ENCODE results near the gene ITPK1.

ITPK1 gene

GRCh38 chr14:93099196-93099595, 16.5 kb downstream of the ITPK1 start:
- no peak overlapping the region for H3K27ac ChIP-seq (ENCODE audit: low read length)
- no peaks in the 10 kb centered on the region for H3K9me2 ChIP-seq (replicated peaks; ENCODE audit: insufficient read depth, low read length)
- H4K20me1 ChIP-seq (ENCODE audit: insufficient read depth, low read length), result no peaks in the 10 kb centered on the region
- DNase-seq, result no peak
- no peaks in the 10 kb centered on the region for H3F3A ChIP-seq (ENCODE audit: insufficient read depth, low read length)
- H3K9me3 ChIP-seq (replicated peaks; ENCODE audit: insufficient read depth, low read length), result no peaks in the 10 kb centered on the region
- H3K27me3 ChIP-seq (replicated peaks; ENCODE audit: insufficient read depth, low read length), result no peaks in the 10 kb centered on the region
- H3K9ac ChIP-seq (ENCODE audit: low read length), result no peak overlapping the region
- peaks cover 26% of the 10 kb centered on the region for H3K79me2 ChIP-seq (ENCODE audit: low read length)
- no peak overlapping the region for H2AFZ ChIP-seq (ENCODE audit: low read length)
- H3K4me2 ChIP-seq (ENCODE audit: low read depth, low read length), result no peak overlapping the region
- TF ChIP-seq, protein P1, sequence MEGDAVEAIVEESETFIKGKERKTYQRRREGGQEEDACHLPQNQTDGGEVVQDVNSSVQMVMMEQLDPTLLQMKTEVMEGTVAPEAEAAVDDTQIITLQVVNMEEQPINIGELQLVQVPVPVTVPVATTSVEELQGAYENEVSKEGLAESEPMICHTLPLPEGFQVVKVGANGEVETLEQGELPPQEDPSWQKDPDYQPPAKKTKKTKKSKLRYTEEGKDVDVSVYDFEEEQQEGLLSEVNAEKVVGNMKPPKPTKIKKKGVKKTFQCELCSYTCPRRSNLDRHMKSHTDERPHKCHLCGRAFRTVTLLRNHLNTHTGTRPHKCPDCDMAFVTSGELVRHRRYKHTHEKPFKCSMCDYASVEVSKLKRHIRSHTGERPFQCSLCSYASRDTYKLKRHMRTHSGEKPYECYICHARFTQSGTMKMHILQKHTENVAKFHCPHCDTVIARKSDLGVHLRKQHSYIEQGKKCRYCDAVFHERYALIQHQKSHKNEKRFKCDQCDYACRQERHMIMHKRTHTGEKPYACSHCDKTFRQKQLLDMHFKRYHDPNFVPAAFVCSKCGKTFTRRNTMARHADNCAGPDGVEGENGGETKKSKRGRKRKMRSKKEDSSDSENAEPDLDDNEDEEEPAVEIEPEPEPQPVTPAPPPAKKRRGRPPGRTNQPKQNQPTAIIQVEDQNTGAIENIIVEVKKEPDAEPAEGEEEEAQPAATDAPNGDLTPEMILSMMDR (IDR thresholded peaks at IDR 0.05; ENCODE audit: low read length), result no peak
- TF ChIP-seq EZH2 (optimal IDR thresholded peaks at IDR 0.05; ENCODE audit: low read depth, low read length) (no peak), EZH2phosphoT487 (IDR thresholded peaks at IDR 0.05; ENCODE audit: low read length) (no peak)
- H3K36me3 ChIP-seq (replicated peaks; ENCODE audit: insufficient read depth, low read length), result no peaks in the 10 kb centered on the region
- peaks cover 5% of the 10 kb centered on the region; the same call in 1 of the 2 replicates for H3K4me1 ChIP-seq (ENCODE audit: low read length)
- H3K4me3 ChIP-seq (ENCODE audit: low read length), result no peak overlapping the region

GRCh38 chr14:93096691-93097322, 18.9 kb downstream of the ITPK1 start:
- Histone ChIP-seq H3K27me3 (replicated peaks; ENCODE audit: insufficient read depth, low read length) (no peaks in the 10 kb centered on the region), H3K9ac (ENCODE audit: low read length) (no peak overlapping the region), H3K4me1 (ENCODE audit: low read length) (no peaks in the 10 kb centered on the region), H3K9me2 (replicated peaks; ENCODE audit: insufficient read depth, low read length) (no peaks in the 10 kb centered on the region), H3K9me3 (replicated peaks; ENCODE audit: insufficient read depth, low read length) (no peaks in the 10 kb centered on the region), H3K27ac (ENCODE audit: low read length) (no peak overlapping the region), H2AFZ (ENCODE audit: low read length) (no peak overlapping the region), H3K4me3 (ENCODE audit: low read length) (no peak overlapping the region), H3K4me2 (ENCODE audit: low read depth, low read length) (no peak overlapping the region), H3K79me2 (ENCODE audit: low read length) (peaks cover 18% of the 10 kb centered on the region), H4K20me1 (ENCODE audit: insufficient read depth, low read length) (no peaks in the 10 kb centered on the region), H3K36me3 (replicated peaks; ENCODE audit: insufficient read depth, low read length) (no peaks in the 10 kb centered on the region), H3F3A (ENCODE audit: insufficient read depth, low read length) (no peaks in the 10 kb centered on the region)
- TF ChIP-seq EZH2phosphoT487 (IDR thresholded peaks at IDR 0.05; ENCODE audit: low read length), result no peak
- no peak for TF ChIP-seq EZH2 (optimal IDR thresholded peaks at IDR 0.05; ENCODE audit: low read depth, low read length)
- TF ChIP-seq, protein P1 (IDR thresholded peaks at IDR 0.05; ENCODE audit: low read length), result no peak
- DNase-seq, result no peak

DNA sequence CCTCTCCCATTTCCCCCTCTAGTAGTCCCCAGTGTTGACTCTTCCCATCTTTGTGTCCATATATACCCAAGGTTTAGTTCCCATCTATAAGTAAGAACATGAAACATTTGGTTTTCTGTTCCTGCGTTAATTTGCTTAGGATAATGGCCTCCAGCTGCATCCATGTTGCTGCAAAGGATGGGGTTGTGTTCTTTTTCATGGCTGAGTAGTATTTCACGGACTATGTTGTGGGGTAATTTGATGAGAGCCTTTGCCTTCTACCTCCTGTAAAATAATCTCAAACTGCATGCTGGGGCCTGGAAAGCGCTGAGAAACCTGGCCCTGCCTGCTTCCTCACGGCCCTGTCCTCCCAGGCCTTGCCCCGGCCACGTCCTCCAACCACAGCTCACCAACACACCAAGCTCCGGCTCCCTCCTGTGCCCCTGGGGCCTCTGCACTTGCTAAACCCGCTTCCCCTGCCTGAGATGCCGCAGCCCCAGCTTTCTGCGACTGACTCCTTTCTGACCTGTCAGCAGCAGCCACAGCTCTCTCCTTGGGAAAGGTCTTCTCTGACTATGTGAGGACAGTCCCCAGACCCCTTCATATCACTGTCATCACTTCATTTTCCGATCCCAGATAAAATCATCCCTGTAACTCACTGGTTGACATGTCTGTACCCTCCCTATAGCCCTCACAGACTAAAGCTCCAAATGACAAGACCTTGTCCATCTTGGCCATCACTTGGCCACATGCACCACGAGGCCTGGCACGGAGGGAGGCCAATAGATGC, 19.8 kb downstream of the ITPK1 start:
- no peak overlapping the region for H3K4me2 ChIP-seq (ENCODE audit: low read depth, low read length)
- no peaks in the 10 kb centered on the region for H3K36me3 ChIP-seq (replicated peaks; ENCODE audit: insufficient read depth, low read length)
- no peak overlapping the region for H3K4me3 ChIP-seq (ENCODE audit: low read length)
- H3K9ac ChIP-seq (ENCODE audit: low read length), result no peak overlapping the region
- DNase-seq, result no peak
- no peaks in the 10 kb centered on the region for H4K20me1 ChIP-seq (ENCODE audit: insufficient read depth, low read length)
- H3K9me2 ChIP-seq (replicated peaks; ENCODE audit: insufficient read depth, low read length), result no peaks in the 10 kb centered on the region
- H2AFZ ChIP-seq (ENCODE audit: low read length), result no peak overlapping the region
- TF ChIP-seq, protein P1 (IDR thresholded peaks at IDR 0.05; ENCODE audit: low read length), result no peak
- no peak for TF ChIP-seq EZH2 (optimal IDR thresholded peaks at IDR 0.05; ENCODE audit: low read depth, low read length)
- peaks cover 11% of the 10 kb centered on the region; the same call in 1 of the 2 replicates for H3K79me2 ChIP-seq (ENCODE audit: low read length)
- H3K4me1 ChIP-seq (ENCODE audit: low read length), result no peaks in the 10 kb centered on the region
- no peak overlapping the region for H3K27ac ChIP-seq (ENCODE audit: low read length)
- no peaks in the 10 kb centered on the region for H3K27me3 ChIP-seq (replicated peaks; ENCODE audit: insufficient read depth, low read length)
- H3F3A ChIP-seq (ENCODE audit: insufficient read depth, low read length), result no peaks in the 10 kb centered on the region
- no peaks in the 10 kb centered on the region for H3K9me3 ChIP-seq (replicated peaks; ENCODE audit: insufficient read depth, low read length)
